Activated naive CD4-positive, alpha-beta T cell (primary cell): ENCODE results near the gene WDR20.
A peak's percentile ranks its signal among the peaks of the same experiment; 100 is the strongest.
"Not testable (repeated sequence)": the region's sequence is repeated elsewhere in the genome, so short reads cannot be mapped to it uniquely, and the experiment has no call there.

ENCODE experiments used
- DNase-seq, 4 experiments: peaks; one replicate each; lab custom pipeline; 2025; lab: John Stamatoyannopoulos, UW

WDR20 gene

DNA sequence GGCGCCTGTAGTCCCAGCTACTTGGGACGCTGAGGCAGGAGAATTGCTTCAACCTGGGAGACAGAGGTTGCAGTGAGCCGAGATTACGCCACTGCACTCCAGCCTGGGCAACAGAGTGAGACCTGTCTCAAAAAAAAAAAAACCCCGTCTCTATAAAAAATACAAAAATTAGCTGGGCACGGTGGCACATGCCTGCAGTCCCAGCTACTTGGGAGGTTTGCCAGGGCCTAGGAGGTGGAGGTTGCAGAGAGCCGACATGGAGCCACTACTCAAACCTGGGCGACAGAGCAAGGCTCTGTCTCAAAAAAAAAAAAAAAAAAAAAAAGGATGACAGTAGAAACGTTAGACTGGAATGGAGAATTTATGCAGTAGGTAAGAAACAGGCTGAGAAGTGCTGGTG, 5.7 kb upstream of the WDR20 start:
- DNase-seq: not testable (repeated sequence)

DNA sequence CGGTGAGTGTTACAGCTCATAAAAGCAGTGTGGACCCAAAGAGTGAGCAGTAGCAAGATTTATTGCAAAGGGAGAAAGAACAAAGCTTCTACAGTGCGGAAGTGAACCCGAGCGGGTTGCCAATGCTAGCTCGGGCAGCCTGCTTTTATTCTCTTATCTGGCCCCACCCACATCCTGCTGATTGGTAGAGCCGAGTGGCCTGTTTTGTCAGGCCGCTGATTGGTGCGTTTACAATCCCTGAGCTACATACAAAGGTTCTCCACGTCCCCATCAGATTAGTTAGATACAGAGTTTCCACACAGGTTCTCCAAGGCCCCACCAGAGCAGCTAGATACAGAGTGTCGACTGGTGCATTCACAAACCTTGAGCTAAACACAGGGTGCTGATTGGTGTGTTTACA, 5.0 kb upstream of the WDR20 start:
- DNase-seq: not testable (repeated sequence)

DNA sequence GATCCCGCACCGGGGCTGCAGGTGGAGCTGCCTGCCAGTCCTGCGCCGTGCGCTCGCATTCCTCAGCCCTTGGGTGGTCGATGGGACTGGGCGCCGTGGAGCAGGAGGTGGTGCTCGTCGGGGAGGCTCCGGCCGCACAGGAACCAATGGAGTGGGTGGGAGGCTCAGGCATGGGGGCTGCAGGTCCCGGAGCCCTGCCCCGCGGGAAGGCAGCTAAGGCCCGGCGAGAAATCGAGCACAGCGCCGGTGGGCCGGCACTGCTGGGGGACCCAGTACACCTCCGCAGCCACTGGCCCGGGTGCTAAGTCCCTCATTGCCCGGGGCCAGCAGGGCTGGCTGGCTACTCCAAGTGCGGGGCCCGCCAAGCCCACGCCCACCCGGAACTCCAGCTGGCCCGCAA, 4.2 kb upstream of the WDR20 start:
- DNase-seq: not testable (repeated sequence)

DNA sequence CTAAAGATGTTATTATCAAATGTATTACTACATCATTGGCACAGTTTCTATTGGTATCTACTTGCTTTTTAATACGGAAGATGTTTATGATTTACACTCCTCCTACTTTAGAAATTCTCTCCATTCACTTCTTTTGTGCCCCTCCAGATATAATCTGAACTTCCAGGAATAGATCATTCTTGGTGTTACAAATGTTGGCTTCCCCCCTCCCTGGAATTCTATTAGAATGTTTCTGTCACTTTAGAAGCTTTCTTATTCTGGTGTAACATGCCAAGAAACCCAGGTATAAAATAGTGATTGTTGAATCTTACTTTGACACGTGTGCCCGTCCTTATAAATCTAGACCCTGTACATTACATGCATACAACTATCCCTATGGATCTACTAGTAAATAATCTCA, 1.2 kb upstream of the WDR20 start:
- no peak for DNase-seq

DNA sequence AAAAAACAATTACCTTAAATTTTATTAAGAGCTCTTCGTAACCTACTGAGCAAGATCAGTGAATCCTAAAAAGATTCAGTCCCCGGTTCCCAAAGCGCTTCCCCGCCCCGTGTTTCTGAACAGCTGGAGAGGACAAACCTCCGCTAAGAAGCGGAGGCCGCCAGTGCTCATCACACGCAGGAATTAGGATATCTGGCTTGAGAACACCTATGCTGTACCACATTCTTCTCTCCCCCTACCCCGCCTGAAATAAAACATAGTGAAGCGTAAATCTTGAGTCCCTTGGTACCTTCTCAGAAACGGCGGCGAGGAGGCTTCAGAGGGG, 774 bp upstream of the WDR20 start:
- DNase-seq: no peak

DNA sequence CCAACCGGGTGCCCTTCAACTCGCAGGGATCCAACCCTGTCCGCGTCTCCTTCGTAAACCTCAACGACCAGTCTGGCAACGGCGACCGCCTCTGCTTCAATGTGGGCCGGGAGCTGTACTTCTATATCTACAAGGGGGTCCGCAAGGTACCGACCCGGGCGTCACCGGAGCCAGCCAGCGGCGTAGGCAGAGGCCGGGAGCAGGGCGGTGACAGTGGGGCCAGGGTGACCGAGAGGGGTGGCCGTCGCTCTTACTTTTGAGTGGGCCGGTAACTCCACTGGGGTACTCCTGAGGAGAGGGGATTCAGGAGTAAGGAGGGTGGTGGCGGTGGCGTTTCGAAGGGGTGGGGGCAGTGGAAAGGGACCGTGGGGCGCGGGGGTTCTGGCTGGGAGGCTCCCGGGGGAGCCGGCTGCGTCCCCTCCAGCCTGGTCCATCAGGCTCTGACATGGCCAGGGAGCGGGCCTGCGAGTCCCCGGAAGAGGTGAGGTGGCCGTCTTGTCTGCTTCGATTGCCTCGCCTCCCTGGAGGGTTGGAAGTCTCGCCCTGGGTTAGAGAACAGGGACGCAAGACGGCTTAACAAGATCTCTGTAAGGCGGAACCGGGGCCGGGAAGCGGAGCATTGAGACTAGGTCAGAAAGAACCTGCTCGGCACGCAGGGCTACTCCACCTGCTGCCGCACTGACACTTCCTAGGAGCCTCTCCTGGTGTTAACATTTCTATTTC, 491 bp downstream of the WDR20 start:
- peak in 1 of 4 experiments; percentile 17 for DNase-seq

DNA sequence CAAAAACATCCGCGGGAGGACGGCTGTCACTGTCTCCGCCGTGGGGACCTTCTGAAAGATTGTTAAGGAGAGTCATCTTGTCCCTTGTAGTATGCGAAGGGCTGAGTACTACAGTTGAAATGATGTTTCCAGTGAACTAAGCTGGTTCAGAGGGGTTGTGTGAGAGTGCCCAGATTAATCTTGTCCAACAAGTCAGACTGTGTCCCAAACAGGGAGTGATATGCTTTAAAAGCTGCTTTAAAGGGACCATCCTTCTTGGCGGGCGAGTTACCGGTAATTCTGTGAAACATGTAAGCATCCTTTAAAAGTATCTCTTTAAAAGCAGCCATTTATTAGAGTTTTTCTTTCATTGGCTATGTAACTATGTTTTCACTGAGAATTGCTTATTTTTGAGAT, 1.1 kb downstream of the WDR20 start:
- DNase-seq: no peak

DNA sequence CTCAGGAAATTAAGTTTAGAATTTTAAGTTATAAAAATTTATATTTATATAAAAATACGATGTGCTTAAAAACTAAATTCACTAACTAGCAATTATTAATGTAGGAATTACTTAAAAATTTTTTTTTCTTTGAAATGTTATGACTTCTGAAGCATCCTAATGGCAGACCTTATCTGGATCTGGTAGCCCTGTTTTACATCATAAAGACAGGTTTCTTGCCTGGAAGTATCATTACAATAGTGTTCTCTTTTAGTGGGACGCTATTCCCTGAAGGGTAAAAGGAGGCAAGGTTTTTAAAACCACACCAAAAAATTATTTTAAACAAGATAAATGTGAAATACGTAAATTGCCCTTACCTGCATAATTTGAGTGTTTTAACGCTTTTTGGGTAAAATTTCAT, 2.1 kb downstream of the WDR20 start:
- no peak for DNase-seq

DNA sequence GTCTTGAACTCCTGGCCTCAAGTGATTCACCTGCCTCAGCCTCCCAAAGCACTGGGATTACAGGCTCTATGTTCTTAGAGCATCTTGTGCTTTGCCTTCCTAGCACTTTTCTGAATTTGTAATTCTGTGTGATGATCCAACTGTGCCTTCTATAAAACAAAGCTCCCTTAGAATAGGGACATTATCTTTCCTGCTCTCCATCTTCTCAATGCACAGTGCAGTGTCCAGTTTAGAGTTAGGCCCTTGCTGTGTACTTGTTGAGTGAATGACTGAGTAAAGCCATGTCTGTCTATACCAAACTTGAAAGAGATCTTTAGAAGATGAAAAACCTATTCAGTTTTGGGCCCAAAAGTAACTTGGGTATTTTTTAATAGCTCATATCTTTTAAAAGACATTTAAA, 5.2 kb downstream of the WDR20 start:
- no peak for DNase-seq

DNA sequence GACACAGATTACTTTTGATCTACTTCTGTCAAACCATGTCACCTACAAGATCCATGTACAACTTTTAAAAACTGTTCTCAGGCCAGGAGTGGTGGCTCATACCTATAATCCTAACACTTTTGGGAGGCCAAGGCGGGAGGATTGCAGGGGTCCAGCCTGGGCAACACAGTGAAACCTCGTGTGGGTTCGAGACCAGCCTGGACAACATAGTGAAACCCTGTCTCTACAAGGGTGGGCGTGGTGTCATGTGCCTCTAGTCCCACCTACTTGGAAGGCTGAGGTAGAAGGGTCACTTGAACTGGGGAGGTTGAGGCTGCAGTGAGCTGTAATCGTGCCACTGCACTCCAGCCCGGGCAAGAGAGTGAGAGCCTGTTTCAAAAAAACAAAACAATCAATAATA, 5.7 kb downstream of the WDR20 start:
- no peak for DNase-seq

DNA sequence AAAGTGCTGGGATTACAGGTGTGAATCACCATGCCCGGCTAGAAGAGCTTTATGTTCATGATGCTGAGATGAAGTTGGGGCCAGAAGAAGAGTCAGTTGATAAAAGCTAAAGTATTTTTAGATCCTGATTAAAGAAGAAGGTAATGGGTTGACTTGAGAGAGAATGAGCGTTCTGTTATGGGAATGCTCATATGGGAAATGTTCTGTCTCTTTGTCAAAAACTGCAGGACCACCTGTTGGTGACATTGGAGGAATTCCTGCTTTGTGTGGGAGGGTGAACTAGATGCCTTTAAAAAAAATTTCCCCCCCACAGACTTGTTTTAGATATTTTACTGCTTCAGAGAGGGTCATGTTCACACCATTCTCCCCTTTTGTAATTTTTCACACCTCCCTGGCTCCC, 6.7 kb downstream of the WDR20 start:
- DNase-seq: no peak

DNA sequence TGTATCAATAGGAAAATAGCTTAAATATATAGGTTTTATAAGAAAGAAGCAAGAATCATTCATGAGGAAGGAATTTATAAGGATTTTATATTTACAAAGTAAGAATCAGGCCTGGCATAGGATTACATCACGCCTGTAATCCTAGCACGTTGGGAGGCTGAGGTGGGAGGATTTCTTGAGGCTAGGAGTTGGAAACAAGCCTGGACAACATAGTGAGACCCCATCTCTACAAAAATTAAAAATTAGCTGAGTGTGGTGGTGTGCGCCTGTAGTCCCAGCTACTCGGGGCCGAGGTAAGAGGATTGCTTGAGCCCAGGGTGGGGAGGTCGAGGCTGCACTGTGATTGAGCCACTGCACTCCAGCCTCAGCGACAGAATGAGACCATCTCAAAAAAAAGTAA, 10.4 kb downstream of the WDR20 start:
- no peak for DNase-seq

DNA sequence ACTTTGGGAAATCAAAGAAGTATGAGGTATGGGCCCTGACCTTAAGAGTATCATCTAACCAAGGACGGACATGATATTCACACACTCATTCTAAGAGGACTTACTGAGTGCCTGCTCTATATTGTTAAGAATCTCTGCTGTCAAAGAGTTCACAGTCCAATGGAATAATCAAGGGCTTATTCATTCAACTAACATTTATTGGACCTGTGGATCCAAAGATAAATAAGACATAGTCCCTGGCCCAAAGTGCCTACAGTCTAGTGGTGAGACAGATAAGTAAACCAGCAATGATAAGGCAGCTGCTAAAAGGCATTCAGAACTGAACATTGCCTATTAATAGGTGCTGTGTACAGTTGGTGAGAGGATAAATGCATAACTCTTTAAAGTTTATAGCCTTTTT, 11.0 kb downstream of the WDR20 start:
- DNase-seq: no peak

DNA sequence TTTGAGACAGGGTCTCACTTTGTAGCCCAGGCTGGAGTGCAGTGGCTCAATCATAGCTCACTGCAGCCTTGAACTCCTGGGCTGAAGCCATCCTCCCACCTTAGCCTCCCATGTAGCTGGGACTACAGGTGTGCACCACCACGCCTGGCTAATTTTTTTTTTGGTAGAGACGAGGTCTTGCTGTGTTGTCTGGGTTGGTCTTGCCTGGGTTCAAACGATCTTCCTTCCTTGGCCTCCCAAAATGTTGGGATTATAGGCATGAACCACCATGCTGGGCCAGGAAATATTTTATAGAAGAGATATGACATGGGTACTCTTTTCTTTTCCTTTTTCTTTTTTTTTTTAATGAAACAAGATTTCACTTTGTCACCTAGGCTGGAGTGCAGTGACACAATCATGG, 11.7 kb downstream of the WDR20 start:
- not testable (repeated sequence) for DNase-seq

DNA sequence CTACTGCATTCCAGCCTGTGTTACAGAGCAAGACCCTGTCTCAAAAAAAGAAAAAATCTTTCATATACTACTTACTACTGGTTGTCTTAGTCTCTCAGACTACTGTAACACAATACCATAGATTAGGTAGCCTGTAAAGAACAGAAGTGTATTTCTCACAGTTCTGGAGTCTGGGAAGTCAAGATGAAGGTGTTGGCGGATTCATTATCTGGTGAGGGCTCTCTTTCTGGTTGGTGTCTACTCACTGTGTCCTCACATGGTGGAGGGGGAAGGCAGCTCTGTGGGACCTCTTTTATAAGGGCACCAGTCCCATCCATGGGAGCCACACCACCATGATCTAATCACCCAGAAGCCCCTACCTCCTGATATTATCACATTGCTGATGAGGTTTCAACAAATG, 14.4 kb downstream of the WDR20 start:
- no peak for DNase-seq

DNA sequence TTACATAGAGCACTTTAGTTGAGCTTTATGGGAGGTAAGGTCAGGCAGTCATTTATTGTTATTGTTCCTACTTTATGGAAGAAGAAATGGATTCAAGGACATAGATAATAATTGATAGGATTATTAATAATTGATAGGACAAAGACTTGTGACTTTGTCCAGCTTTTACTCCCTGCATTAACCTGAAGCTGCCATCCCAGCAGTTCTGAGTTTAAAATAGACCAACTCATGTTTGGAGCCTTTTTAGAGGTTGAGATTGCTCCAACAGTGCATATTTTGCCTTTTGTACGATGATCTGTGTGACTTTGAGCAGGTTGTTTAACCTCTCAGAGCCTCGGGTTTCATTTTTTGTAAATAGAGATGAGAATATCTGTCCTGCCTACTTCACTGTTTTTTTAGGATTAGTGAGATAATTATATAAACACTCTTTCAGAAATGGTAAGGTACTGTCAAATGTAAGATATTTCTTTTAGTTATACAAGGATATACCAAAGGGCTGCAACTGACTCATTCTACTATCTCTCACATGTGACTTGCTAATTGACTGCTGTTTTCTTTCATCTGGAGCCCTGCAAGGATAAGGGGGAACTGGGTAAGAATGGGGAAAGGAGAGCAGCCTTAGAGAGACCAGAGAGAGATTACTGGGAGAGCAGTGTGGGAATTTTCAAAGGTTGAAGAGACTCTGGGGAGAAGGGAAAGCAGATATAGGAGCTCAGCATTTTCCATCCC, 15.3 kb downstream of the WDR20 start:
- DNase-seq: no peak

DNA sequence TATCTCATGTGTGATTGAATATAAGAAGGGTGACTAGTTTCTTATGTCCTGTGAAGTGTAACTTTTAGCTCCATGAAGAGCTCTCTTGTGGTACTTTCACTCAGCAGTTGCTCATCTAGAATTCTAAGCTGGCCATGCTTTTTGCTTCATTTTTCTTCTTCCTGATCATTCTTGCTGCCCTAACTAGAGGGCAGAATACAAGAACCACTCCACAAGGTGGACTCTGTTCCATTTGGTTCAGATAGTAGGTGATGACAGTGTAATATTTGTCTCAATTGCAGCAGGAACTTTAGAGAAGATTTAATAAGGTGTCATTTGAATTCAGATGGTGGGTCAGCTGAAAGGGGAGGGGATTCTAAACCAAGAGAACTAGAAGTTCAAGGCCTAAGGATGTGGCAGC, 17.6 kb downstream of the WDR20 start:
- DNase-seq: no peak

DNA sequence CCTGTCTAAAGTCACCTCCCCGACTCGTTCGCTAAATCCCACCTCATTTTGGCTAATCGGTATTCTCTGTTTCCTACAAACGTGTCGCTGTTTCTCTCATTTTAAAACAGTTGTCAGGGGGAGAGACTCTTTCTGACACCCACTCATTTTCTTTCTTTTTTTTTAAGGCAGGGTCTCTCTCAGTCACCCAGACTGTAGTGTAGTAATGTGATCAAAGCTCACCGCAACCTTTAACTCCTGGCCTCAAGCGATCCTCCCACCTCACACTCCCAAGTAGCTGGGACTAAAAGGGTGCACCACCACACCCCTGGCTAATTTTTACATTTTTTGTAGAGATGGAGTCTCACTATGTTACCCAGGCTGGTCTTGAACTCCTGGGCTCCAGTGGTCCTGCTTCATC, 19.1 kb downstream of the WDR20 start:
- no peak for DNase-seq

DNA sequence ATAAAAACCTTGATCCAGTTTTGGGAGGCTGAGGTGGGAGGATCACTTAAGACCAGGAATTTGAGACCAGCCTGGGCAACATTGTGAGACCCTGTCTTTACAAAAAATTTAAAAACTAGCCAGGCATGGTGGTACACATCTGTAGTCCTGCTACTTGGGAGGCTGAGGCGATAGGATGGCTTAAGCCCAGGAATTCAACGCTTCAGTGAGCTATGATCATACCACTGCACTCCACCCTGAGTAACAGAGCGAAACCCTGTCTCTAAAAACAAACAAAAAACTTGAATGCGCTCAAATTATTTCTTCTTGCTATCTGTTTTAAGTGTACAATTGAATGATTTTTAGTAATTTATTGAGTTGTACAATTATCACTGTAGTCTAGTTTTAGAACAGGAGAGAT, 20.1 kb downstream of the WDR20 start:
- DNase-seq: no peak

DNA sequence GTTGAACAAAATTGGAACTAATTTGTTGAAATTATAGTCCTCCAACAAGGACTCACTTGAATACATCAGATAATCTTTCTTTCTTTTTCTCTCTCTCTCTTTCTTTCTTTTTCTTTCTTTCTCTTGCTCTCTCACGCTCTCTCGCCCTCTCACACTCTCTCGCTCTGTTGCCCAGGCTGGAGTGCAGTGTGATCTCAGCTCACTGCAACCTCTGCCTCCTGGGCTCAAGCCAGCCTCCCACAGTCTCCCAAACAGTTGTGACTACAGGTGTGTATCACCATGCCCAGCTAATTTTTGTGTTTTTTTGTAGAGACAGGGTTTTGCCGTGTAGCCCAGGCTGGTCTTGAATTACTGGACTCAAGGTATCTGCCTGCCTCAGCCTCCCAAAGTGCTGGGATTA, 22.8 kb downstream of the WDR20 start:
- no peak for DNase-seq

DNA sequence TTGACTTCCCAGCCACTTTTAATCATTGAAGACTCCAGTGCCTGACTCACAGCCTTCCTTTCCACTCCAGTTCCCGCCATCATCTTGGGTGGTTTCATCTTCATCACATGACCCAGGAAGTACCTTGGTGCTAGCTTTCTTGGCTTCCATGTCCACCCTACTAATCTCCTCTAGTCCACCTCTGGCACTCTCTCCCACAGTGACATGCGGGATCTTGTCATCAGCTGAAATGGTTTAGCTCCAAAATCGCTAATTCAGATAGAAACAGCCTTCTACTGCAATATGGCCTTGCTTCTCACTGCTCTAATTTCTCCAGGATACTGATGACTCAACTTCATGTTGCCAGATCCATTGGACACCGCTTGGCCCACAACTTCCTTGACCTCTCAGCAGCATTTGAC, 24.5 kb downstream of the WDR20 start:
- no peak for DNase-seq

DNA sequence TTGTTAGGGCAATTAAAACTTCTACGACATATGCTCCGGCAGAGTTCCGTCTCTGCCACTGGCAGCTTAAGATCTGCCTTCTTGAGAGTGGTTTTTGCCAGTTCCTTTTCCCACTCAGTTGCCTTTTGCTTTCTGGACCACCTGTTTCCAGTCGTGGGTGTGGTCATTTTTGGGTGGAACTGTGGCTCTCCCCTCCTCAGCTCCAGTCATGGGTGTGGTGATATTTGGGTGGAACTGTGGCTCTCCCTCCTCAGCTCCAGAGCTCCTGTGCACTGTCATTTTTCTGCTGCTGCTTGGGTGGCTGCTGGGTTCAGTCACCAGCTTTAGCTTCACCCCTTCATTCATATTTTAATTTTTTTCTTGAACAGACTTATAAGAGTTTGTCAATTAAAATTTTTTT, 25.3 kb downstream of the WDR20 start:
- no peak for DNase-seq

DNA sequence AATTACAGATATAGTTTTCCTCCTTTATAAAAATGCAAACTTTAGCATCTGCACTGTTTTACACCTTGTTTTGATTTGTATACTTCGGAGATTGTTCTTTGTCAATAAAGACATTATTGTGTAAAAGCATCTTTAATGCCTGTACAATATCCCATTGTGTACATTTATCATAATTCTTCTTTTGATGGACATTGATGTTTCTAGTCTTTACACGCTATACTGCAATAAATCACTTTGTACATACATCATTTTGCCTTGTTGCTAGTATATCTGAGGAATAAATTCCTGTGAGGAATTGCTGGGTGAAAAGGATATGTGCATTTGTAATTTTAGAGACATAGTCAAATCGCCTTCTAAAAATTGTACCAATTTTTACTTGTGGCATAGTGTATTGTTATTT, 30.4 kb downstream of the WDR20 start:
- no peak for DNase-seq
